ENCODE measurements around the gene TMEM81.

Gene TMEM81

GRCh38 chr1:205061665-205062069 is 22.6 kb downstream of the TMEM81 start:
- Histone ChIP-seq H3K9me3 (ENCODE audit: control insufficient read depth, insufficient read depth, low read length) (no peaks in the 10 kb centered on the region), H4K20me1 (ENCODE audit: control insufficient read depth, insufficient read depth, low read depth, low read length) (no peaks in the 10 kb centered on the region), H3F3A (ENCODE audit: control insufficient read depth, insufficient read depth) (no peaks in the 10 kb centered on the region), H3K27ac (ENCODE audit: low read depth, low read length) (no peak overlapping the region), H3K9me2 (replicated peaks; ENCODE audit: control insufficient read depth, low read length) (no peaks in the 10 kb centered on the region), H3K79me2 (ENCODE audit: control insufficient read depth, low read length) (no peaks in the 10 kb centered on the region), H3K36me3 (ENCODE audit: control insufficient read depth, low read length) (no peaks in the 10 kb centered on the region), H3K27me3 (ENCODE audit: control insufficient read depth, low read length) (no peaks in the 10 kb centered on the region), H3K4me2 (ENCODE audit: low read length) (no peak overlapping the region), H3K4me1 (ENCODE audit: control insufficient read depth, low read length) (no peaks in the 10 kb centered on the region), H3K4me3 (ENCODE audit: low read length) (no peak overlapping the region)
- TF ChIP-seq CTCF (IDR thresholded peaks at IDR 0.05; ENCODE audit: low read depth, low read length, poor library complexity, severe bottlenecking), result peak; percentile 92
- TF ChIP-seq EZH2phosphoT487 (IDR thresholded peaks at IDR 0.05; ENCODE audit: borderline replicate concordance, low read length), result no peak

GRCh38 chr1:205061227-205061626 is 23.0 kb downstream of the TMEM81 start:
- Histone ChIP-seq H4K20me1 (ENCODE audit: control insufficient read depth, insufficient read depth, low read depth, low read length) (no peaks in the 10 kb centered on the region), H3K79me2 (ENCODE audit: control insufficient read depth, low read length) (no peaks in the 10 kb centered on the region), H3K9me3 (ENCODE audit: control insufficient read depth, insufficient read depth, low read length) (no peaks in the 10 kb centered on the region), H3K9me2 (replicated peaks; ENCODE audit: control insufficient read depth, low read length) (no peaks in the 10 kb centered on the region), H3K4me2 (ENCODE audit: low read length) (no peak overlapping the region), H3K36me3 (ENCODE audit: control insufficient read depth, low read length) (no peaks in the 10 kb centered on the region), H3K4me3 (ENCODE audit: low read length) (no peak overlapping the region), H3K4me1 (ENCODE audit: control insufficient read depth, low read length) (no peaks in the 10 kb centered on the region), H3K27me3 (ENCODE audit: control insufficient read depth, low read length) (no peaks in the 10 kb centered on the region), H3K27ac (ENCODE audit: low read depth, low read length) (no peak overlapping the region), H3F3A (ENCODE audit: control insufficient read depth, insufficient read depth) (no peaks in the 10 kb centered on the region)
- no peak for TF ChIP-seq CTCF (IDR thresholded peaks at IDR 0.05; ENCODE audit: low read depth, low read length, poor library complexity, severe bottlenecking)
- TF ChIP-seq EZH2phosphoT487 (IDR thresholded peaks at IDR 0.05; ENCODE audit: borderline replicate concordance, low read length), result no peak

GRCh38 chr1:205060746-205061145 is 23.5 kb downstream of the TMEM81 start:
- no peaks in the 10 kb centered on the region for H3K27me3 ChIP-seq (ENCODE audit: control insufficient read depth, low read length)
- no peaks in the 10 kb centered on the region for H3K36me3 ChIP-seq (ENCODE audit: control insufficient read depth, low read length)
- H3F3A ChIP-seq (ENCODE audit: control insufficient read depth, insufficient read depth), result no peaks in the 10 kb centered on the region
- no peaks in the 10 kb centered on the region for H4K20me1 ChIP-seq (ENCODE audit: control insufficient read depth, insufficient read depth, low read depth, low read length)
- no peaks in the 10 kb centered on the region for H3K9me3 ChIP-seq (ENCODE audit: control insufficient read depth, insufficient read depth, low read length)
- TF ChIP-seq EZH2phosphoT487 (IDR thresholded peaks at IDR 0.05; ENCODE audit: borderline replicate concordance, low read length) (no peak), CTCF (IDR thresholded peaks at IDR 0.05; ENCODE audit: low read depth, low read length, poor library complexity, severe bottlenecking) (no peak)
- no peaks in the 10 kb centered on the region for H3K4me1 ChIP-seq (ENCODE audit: control insufficient read depth, low read length)
- no peaks in the 10 kb centered on the region for H3K9me2 ChIP-seq (replicated peaks; ENCODE audit: control insufficient read depth, low read length)
- H3K27ac ChIP-seq (ENCODE audit: low read depth, low read length), result no peak overlapping the region
- H3K4me3 ChIP-seq (ENCODE audit: low read length), result no peak overlapping the region
- no peak overlapping the region for H3K4me2 ChIP-seq (ENCODE audit: low read length)
- H3K79me2 ChIP-seq (ENCODE audit: control insufficient read depth, low read length), result no peaks in the 10 kb centered on the region

GRCh38 chr1:205059660-205060059 is 24.6 kb downstream of the TMEM81 start:
- Histone ChIP-seq H3K4me2 (ENCODE audit: low read length) (no peak overlapping the region), H4K20me1 (ENCODE audit: control insufficient read depth, insufficient read depth, low read depth, low read length) (no peaks in the 10 kb centered on the region), H3K27ac (ENCODE audit: low read depth, low read length) (no peak overlapping the region), H3K9me3 (ENCODE audit: control insufficient read depth, insufficient read depth, low read length) (no peaks in the 10 kb centered on the region), H3K4me3 (ENCODE audit: low read length) (no peak overlapping the region), H3F3A (ENCODE audit: control insufficient read depth, insufficient read depth) (no peaks in the 10 kb centered on the region), H3K4me1 (ENCODE audit: control insufficient read depth, low read length) (no peaks in the 10 kb centered on the region), H3K36me3 (ENCODE audit: control insufficient read depth, low read length) (no peaks in the 10 kb centered on the region), H3K27me3 (ENCODE audit: control insufficient read depth, low read length) (0 out of 2 replicates have a peak, but pooled peaks cover 5% of the 10 kb centered on the region), H3K79me2 (ENCODE audit: control insufficient read depth, low read length) (no peaks in the 10 kb centered on the region), H3K9me2 (replicated peaks; ENCODE audit: control insufficient read depth, low read length) (no peaks in the 10 kb centered on the region)
- no peak for TF ChIP-seq CTCF (IDR thresholded peaks at IDR 0.05; ENCODE audit: low read depth, low read length, poor library complexity, severe bottlenecking)
- TF ChIP-seq EZH2phosphoT487 (IDR thresholded peaks at IDR 0.05; ENCODE audit: borderline replicate concordance, low read length), result no peak
